OCI-LY1 (cell line): Measurements from ENCODE around the gene CASTOR2.

Source experiments
- CTCF ChIP-seq: fragments of 200-600 bp; sonication (generic), shearing (Covaris generic); IDR thresholded peaks from 2 replicates; pipeline ENCODE4 v1.5.1; 2017; ENCODE audit warnings: mild to moderate bottlenecking, antibody characterized with exemption, low read length, moderate library complexity, mixed read lengths
- EZH2 ChIP-seq: fragments of 200-600 bp; sonication (generic), shearing (Covaris generic); IDR thresholded peaks from 2 replicates; pipeline ENCODE4 v1.8.0; 2017; ENCODE audit warnings: borderline replicate concordance, mixed run types, mild to moderate bottlenecking, antibody characterized with exemption, low read length, moderate library complexity, mixed read lengths

GRCh38 chr7:75050501-75050900 lies 86.0 kb downstream of the CASTOR2 start:
- TF ChIP-seq CTCF (no peak), EZH2 (no peak)
